Measurements from ENCODE around the gene APOD.

Gene APOD

GRCh38 chr3:195543500-195544229 is 40.1 kb downstream of the APOD start:
- H3K4me1 Mint-ChIP-seq (ENCODE audit: low read depth) = peaks cover 68% of the 10 kb centered on the region
- H3K9me3 Mint-ChIP-seq = no peaks in the 10 kb centered on the region
- peak overlapping the region; percentile 83 for H3K27ac Mint-ChIP-seq
- no peaks in the 10 kb centered on the region for H3K27me3 Mint-ChIP-seq (ENCODE audit: low read depth)
- peak overlapping the region; percentile 94 for H3K4me3 Mint-ChIP-seq
- peaks cover 12% of the 10 kb centered on the region for H3K36me3 Mint-ChIP-seq (ENCODE audit: low read depth)

- Mint-ChIP-seq H3K9me3 (no peaks in the 10 kb centered on the region), H3K27me3 (ENCODE audit: low read depth) (no peaks in the 10 kb centered on the region), H3K36me3 (ENCODE audit: low read depth) (peaks cover 12% of the 10 kb centered on the region), H3K4me1 (ENCODE audit: low read depth) (peaks cover 67% of the 10 kb centered on the region), H3K4me3 (peak within 1 kb of the TSS; percentile 94), H3K27ac (peak within 1 kb of the TSS; percentile 91)
These were observed 40.8 kb downstream of the APOD start, which contains the start of gene PPP1R2 for GRCh38 chr3:195542698-195543499. Gene PPP1R2, minus strand, starts transcription at chr3:195543325. Its CDS starts 300 bp downstream, at chr3:195543025.

GRCh38 chr3:195542316-195542697 is 41.4 kb downstream of the APOD start:
- H3K4me3 Mint-ChIP-seq = peak overlapping the region; percentile 94
- H3K4me1 Mint-ChIP-seq (ENCODE audit: low read depth) = peaks cover 69% of the 10 kb centered on the region
- no peaks in the 10 kb centered on the region for H3K27me3 Mint-ChIP-seq (ENCODE audit: low read depth)
- H3K27ac Mint-ChIP-seq = peak overlapping the region; percentile 91
- H3K36me3 Mint-ChIP-seq (ENCODE audit: low read depth) = peaks cover 12% of the 10 kb centered on the region
- H3K9me3 Mint-ChIP-seq = no peaks in the 10 kb centered on the region

- no peaks in the 10 kb centered on the region for H3K27me3 Mint-ChIP-seq (ENCODE audit: low read depth)
- H3K9me3 Mint-ChIP-seq = no peaks in the 10 kb centered on the region
- peaks cover 56% of the 10 kb centered on the region for H3K4me1 Mint-ChIP-seq (ENCODE audit: low read depth)
- peak overlapping the region; percentile 79 for H3K27ac Mint-ChIP-seq
- H3K4me3 Mint-ChIP-seq = peak overlapping the region; percentile 83
- peaks cover 12% of the 10 kb centered on the region for H3K36me3 Mint-ChIP-seq (ENCODE audit: low read depth)
These were observed 43.2 kb downstream of the APOD start for GRCh38 chr3:195540511-195540910.

- Mint-ChIP-seq H3K27ac (peak overlapping the region; percentile 79), H3K9me3 (no peaks in the 10 kb centered on the region), H3K36me3 (ENCODE audit: low read depth) (peaks cover 15% of the 10 kb centered on the region), H3K27me3 (ENCODE audit: low read depth) (no peaks in the 10 kb centered on the region), H3K4me1 (ENCODE audit: low read depth) (peaks cover 58% of the 10 kb centered on the region), H3K4me3 (peak overlapping the region; percentile 83)
These were observed 43.7 kb downstream of the APOD start for GRCh38 chr3:195540027-195540426.

GRCh38 chr3:195539479-195539878 is 44.3 kb downstream of the APOD start:
- H3K36me3 Mint-ChIP-seq (ENCODE audit: low read depth) = peaks cover 15% of the 10 kb centered on the region
- H3K27me3 Mint-ChIP-seq (ENCODE audit: low read depth) = no peaks in the 10 kb centered on the region
- peak overlapping the region; percentile 38 for H3K27ac Mint-ChIP-seq
- H3K4me1 Mint-ChIP-seq (ENCODE audit: low read depth) = peaks cover 57% of the 10 kb centered on the region
- H3K4me3 Mint-ChIP-seq = peak overlapping the region; percentile 83
- H3K9me3 Mint-ChIP-seq = no peaks in the 10 kb centered on the region

- Mint-ChIP-seq H3K9me3 (no peaks in the 10 kb centered on the region), H3K27me3 (ENCODE audit: low read depth) (no peaks in the 10 kb centered on the region), H3K4me1 (ENCODE audit: low read depth) (peaks cover 51% of the 10 kb centered on the region), H3K27ac (no peak overlapping the region), H3K36me3 (ENCODE audit: low read depth) (peaks cover 19% of the 10 kb centered on the region), H3K4me3 (peak overlapping the region; percentile 54)
These were observed 45.7 kb downstream of the APOD start for GRCh38 chr3:195537995-195538394.

GRCh38 chr3:195535293-195535692 is 48.4 kb downstream of the APOD start:
- Mint-ChIP-seq H3K36me3 (ENCODE audit: low read depth) (peaks cover 18% of the 10 kb centered on the region), H3K27ac (no peak overlapping the region)

GRCh38 chr3:195532834-195533233 is 50.9 kb downstream of the APOD start:
- Mint-ChIP-seq H3K36me3 (ENCODE audit: low read depth) (peaks cover 15% of the 10 kb centered on the region), H3K27me3 (ENCODE audit: low read depth) (no peaks in the 10 kb centered on the region), H3K4me3 (no peak overlapping the region), H3K4me1 (ENCODE audit: low read depth) (peaks cover 26% of the 10 kb centered on the region), H3K9me3 (no peaks in the 10 kb centered on the region), H3K27ac (no peak overlapping the region)

More at GRCh38 chr3:195535293-195535692, 48.4 kb downstream of the APOD start:
- Mint-ChIP-seq H3K27me3 (ENCODE audit: low read depth) (no peaks in the 10 kb centered on the region), H3K4me3 (no peak overlapping the region), H3K9me3 (no peaks in the 10 kb centered on the region), H3K4me1 (ENCODE audit: low read depth) (peaks cover 46% of the 10 kb centered on the region)

GRCh38 chr3:195532345-195532744 is 51.4 kb downstream of the APOD start:
- no peak overlapping the region for H3K4me3 Mint-ChIP-seq

GRCh38 chr3:195531683-195532082 is 52.1 kb downstream of the APOD start:
- Mint-ChIP-seq H3K4me3 (no peak overlapping the region), H3K4me1 (ENCODE audit: low read depth) (peaks cover 23% of the 10 kb centered on the region), H3K27ac (no peak overlapping the region), H3K36me3 (ENCODE audit: low read depth) (peaks cover 18% of the 10 kb centered on the region), H3K27me3 (ENCODE audit: low read depth) (no peaks in the 10 kb centered on the region), H3K9me3 (no peaks in the 10 kb centered on the region)

More at GRCh38 chr3:195532345-195532744, 51.4 kb downstream of the APOD start:
- no peaks in the 10 kb centered on the region for H3K9me3 Mint-ChIP-seq
- H3K4me1 Mint-ChIP-seq (ENCODE audit: low read depth) = peaks cover 23% of the 10 kb centered on the region
- H3K27me3 Mint-ChIP-seq (ENCODE audit: low read depth) = no peaks in the 10 kb centered on the region
- no peak overlapping the region for H3K27ac Mint-ChIP-seq
- H3K36me3 Mint-ChIP-seq (ENCODE audit: low read depth) = peaks cover 18% of the 10 kb centered on the region

- peaks cover 26% of the 10 kb centered on the region for H3K4me1 Mint-ChIP-seq (ENCODE audit: low read depth)
These were observed 57.2 kb downstream of the APOD start for GRCh38 chr3:195526492-195526891.

GRCh38 chr3:195524171-195524896 is 59.4 kb downstream of the APOD start:
- peaks cover 25% of the 10 kb centered on the region for H3K4me1 Mint-ChIP-seq (ENCODE audit: low read depth)
- H3K27ac Mint-ChIP-seq = peak overlapping the region; percentile 79
- no peaks in the 10 kb centered on the region for H3K9me3 Mint-ChIP-seq
- H3K36me3 Mint-ChIP-seq (ENCODE audit: low read depth) = peaks cover 15% of the 10 kb centered on the region
- no peak overlapping the region for H3K4me3 Mint-ChIP-seq
- no peaks in the 10 kb centered on the region for H3K27me3 Mint-ChIP-seq (ENCODE audit: low read depth)

More at GRCh38 chr3:195526492-195526891, 57.2 kb downstream of the APOD start:
- H3K36me3 Mint-ChIP-seq (ENCODE audit: low read depth) = peaks cover 17% of the 10 kb centered on the region
- no peak overlapping the region for H3K27ac Mint-ChIP-seq
- H3K27me3 Mint-ChIP-seq (ENCODE audit: low read depth) = no peaks in the 10 kb centered on the region
- no peaks in the 10 kb centered on the region for H3K9me3 Mint-ChIP-seq
- H3K4me3 Mint-ChIP-seq = no peak overlapping the region

- Mint-ChIP-seq H3K4me3 (no peak overlapping the region), H3K36me3 (ENCODE audit: low read depth) (peaks cover 18% of the 10 kb centered on the region), H3K4me1 (ENCODE audit: low read depth) (peaks cover 23% of the 10 kb centered on the region)
These were observed 61.3 kb downstream of the APOD start for GRCh38 chr3:195522254-195523023.

More at GRCh38 chr3:195522254-195523023, 61.3 kb downstream of the APOD start:
- Mint-ChIP-seq H3K9me3 (no peaks in the 10 kb centered on the region), H3K27ac (no peak overlapping the region), H3K27me3 (ENCODE audit: low read depth) (no peaks in the 10 kb centered on the region)

Measured in T-helper 1 cell treated with Interleukin-12 subunit alpha and Interleukin-12 subunit beta and Interleukin-4 antibody, amounts not matched to agents 30 μg/mL and 1 μg/mL, for 36 hours (primary cell).